H9 (cell line): ENCODE results near the gene CLTCL1. TPM values are rescaled to one million over a fixed set of nuclear protein-coding genes. Genes with fewer than 3 reads are reported as not detected.

Experiments
- DNase-seq: peaks from one replicate; pipeline ENCODE4 v3.0.0-alpha.2; 2017
- H2AFZ ChIP-seq: one replicate; pipeline ENCODE4 v1.6.1; 2013; ENCODE audit warnings: mild to moderate bottlenecking, low read length, control low read depth, moderate library complexity
- H2AK5ac ChIP-seq: 2 replicates; pipeline ENCODE4 v1.6.1; 2013; ENCODE audit warnings: low read length, control low read depth, mixed read lengths; ENCODE audit not compliant: insufficient read length
- H2BK120ac ChIP-seq: one replicate; pipeline ENCODE4 v1.6.1; 2013; ENCODE audit warnings: low read depth, mild to moderate bottlenecking, low read length, control low read depth, inconsistent platforms; ENCODE audit not compliant: poor library complexity, severe bottlenecking
- H2BK12ac ChIP-seq: 2 replicates; pipeline ENCODE4 v1.6.1; 2013; ENCODE audit warnings: low read length, control low read depth, mixed read lengths, low read depth; ENCODE audit not compliant: insufficient read length
- H2BK15ac ChIP-seq: 2 replicates; pipeline ENCODE4 v1.6.1; 2013; ENCODE audit warnings: low read depth, low read length, control low read depth
- H2BK20ac ChIP-seq: one replicate; pipeline ENCODE4 v1.6.1; 2013; ENCODE audit warnings: low read depth, mild to moderate bottlenecking, low read length, control low read depth, inconsistent platforms; ENCODE audit not compliant: poor library complexity, severe bottlenecking
- H2BK5ac ChIP-seq: 2 replicates; pipeline ENCODE4 v1.6.1; 2013; ENCODE audit warnings: low read length, control low read depth, mixed read lengths; ENCODE audit not compliant: insufficient read length
- H3K14ac ChIP-seq: 2 replicates; pipeline ENCODE4 v1.6.1; 2013; ENCODE audit warnings: low read length, control low read depth; ENCODE audit not compliant: insufficient read depth
- H3K18ac ChIP-seq: 2 replicates; pipeline ENCODE4 v1.6.1; 2013; ENCODE audit warnings: low read depth, mild to moderate bottlenecking, mixed read lengths, low read length, control low read depth; ENCODE audit not compliant: insufficient read length
- H3K23ac ChIP-seq: 2 replicates; pipeline ENCODE4 v1.6.1; 2013; ENCODE audit warnings: low read length, control low read depth, mixed read lengths, low read depth; ENCODE audit not compliant: insufficient read length
- H3K23me2 ChIP-seq: 2 replicates; pipeline ENCODE4 v1.6.1; 2013; ENCODE audit warnings: low read depth, mild to moderate bottlenecking, mixed read lengths, low read length, control low read depth; ENCODE audit not compliant: insufficient read length, poor library complexity, severe bottlenecking
- H3K27ac ChIP-seq: 2 replicates; pipeline ENCODE4 v1.5.1; 2013; ENCODE audit warnings: low read length, control low read depth, mixed read lengths, low read depth; ENCODE audit not compliant: insufficient read length
- H3K27me3 ChIP-seq: 2 replicates; pipeline ENCODE4 v1.6.1; 2013; ENCODE audit warnings: low read length, control low read depth, inconsistent platforms; ENCODE audit not compliant: insufficient read depth
- H3K4ac ChIP-seq: 2 replicates; pipeline ENCODE4 v1.6.1; 2013; ENCODE audit warnings: low read depth, mild to moderate bottlenecking, control low read depth, inconsistent platforms, low read length, moderate library complexity
- H3K4me1 ChIP-seq: 2 replicates; pipeline ENCODE4 v1.6.1; 2013; ENCODE audit warnings: low read length, control low read depth, inconsistent platforms; ENCODE audit not compliant: insufficient read depth
- H3K4me2 ChIP-seq: 2 replicates; pipeline ENCODE4 v1.6.1; 2013; ENCODE audit warnings: low read length, control low read depth, mixed read lengths; ENCODE audit not compliant: insufficient read length, insufficient read depth
- H3K56ac ChIP-seq: 2 replicates; pipeline ENCODE4 v1.6.1; 2013; ENCODE audit warnings: low read depth, mild to moderate bottlenecking, mixed read lengths, low read length, control low read depth; ENCODE audit not compliant: insufficient read length
- H3K79me1 ChIP-seq: 2 replicates; pipeline ENCODE4 v1.6.1; 2013; ENCODE audit warnings: low read depth, mild to moderate bottlenecking, moderate library complexity, low read length, control low read depth, inconsistent platforms; ENCODE audit not compliant: insufficient read depth, poor library complexity, severe bottlenecking
- H3K79me2 ChIP-seq: 2 replicates; pipeline ENCODE4 v1.6.1; 2013; ENCODE audit warnings: low read length, control low read depth, inconsistent platforms; ENCODE audit not compliant: insufficient read depth
- H3K9ac ChIP-seq: 2 replicates; pipeline ENCODE4 v1.6.1; 2013; ENCODE audit warnings: low read length, control low read depth, mixed read lengths; ENCODE audit not compliant: insufficient read length; ENCODE audit errors: extremely low read depth
- H3K9me3 ChIP-seq: one replicate; pipeline ENCODE4 v1.6.1; 2013; ENCODE audit warnings: low read depth, low read length, inconsistent platforms; ENCODE audit not compliant: control insufficient read depth
- H3T11ph ChIP-seq: one replicate; pipeline ENCODE4 v1.6.1; 2013; ENCODE audit warnings: mild to moderate bottlenecking, low read length, control low read depth, inconsistent platforms
- H4K20me1 ChIP-seq: one replicate; pipeline ENCODE4 v1.6.1; 2013; ENCODE audit not compliant: control insufficient read depth, insufficient read length, insufficient read depth
- H4K5ac ChIP-seq: 2 replicates; pipeline ENCODE4 v1.6.1; 2013; ENCODE audit warnings: low read depth, mild to moderate bottlenecking, mixed read lengths, low read length, control low read depth; ENCODE audit not compliant: insufficient read length
- H4K8ac ChIP-seq: replicated peaks from 2 replicates; pipeline ENCODE4 v1.6.1; 2013; ENCODE audit warnings: low read length, control low read depth, mixed read lengths, low read depth; ENCODE audit not compliant: insufficient read length
- H4K91ac ChIP-seq: 2 replicates; pipeline ENCODE4 v1.6.1; 2013; ENCODE audit warnings: low read depth, mild to moderate bottlenecking, moderate library complexity, mixed read lengths, low read length, control low read depth; ENCODE audit not compliant: insufficient read length
- H3K27ac Mint-ChIP-seq, 3 experiments: 2 replicates in 2 of 3; 3 replicates in 1 of 3; pipeline ENCODE4 v1.8.0; 2020 to 2021; ENCODE audit warnings: mixed read lengths in 3 of 3, mild to moderate bottlenecking in 1 of 3, moderate library complexity in 1 of 3
- H3K27me3 Mint-ChIP-seq: 2 replicates; pipeline ENCODE4 v1.8.0; 2021; ENCODE audit warnings: low read depth, mild to moderate bottlenecking, moderate library complexity, mixed read lengths
- H3K36me3 Mint-ChIP-seq, 3 experiments: 2 replicates in 2 of 3; 3 replicates in 1 of 3; pipeline ENCODE4 v1.8.0; 2020 to 2021; ENCODE audit warnings: low read depth in 3 of 3, mixed read lengths in 3 of 3; ENCODE audit not compliant: insufficient read depth in 1 of 3
- H3K4me1 Mint-ChIP-seq, 2 experiments: 2 replicates each; pipeline ENCODE4 v1.8.0; 2020; ENCODE audit warnings: mixed read lengths in 2 of 2
- H3K4me3 Mint-ChIP-seq, 2 experiments: 2 replicates in 1 of 2; 3 replicates in 1 of 2; pipeline ENCODE4 v1.8.0; 2020 to 2021; ENCODE audit warnings: mild to moderate bottlenecking in 2 of 2, mixed read lengths in 2 of 2, moderate library complexity in 1 of 2
- H3K9me3 Mint-ChIP-seq, 2 experiments: 2 replicates in 1 of 2; 3 replicates in 1 of 2; pipeline ENCODE4 v1.8.0; 2020; ENCODE audit warnings: mild to moderate bottlenecking in 2 of 2, mixed read lengths in 2 of 2, moderate library complexity in 1 of 2
- WGBS: extraction: QIAGEN DNeasy Blood & Tissue Kit; methylation state at CpG from one replicate; pipeline ENCODE4 v1.1.7; 2013; ENCODE audit warnings: missing lambda C conversion rate, low lambda C conversion rate, mixed read lengths; ENCODE audit not compliant: insufficient read length; ENCODE audit errors: extremely low coverage; 5-methylcytosine and 5-hydroxymethylcytosine counted together
- total RNA-seq: library from RNA; stranded (reverse); gene quantifications from 2 replicates; pipeline ENCODE4 v1.2.1, GENCODE V29; 2021
- TF ChIP-seq, protein P1 (sequence below): fragments of 200-600 bp; sonication (generic); conservative IDR thresholded peaks from 3 replicates; pipeline ENCODE4 v1.8.0; 2021; ENCODE audit warnings: antibody characterized with exemption, mild to moderate bottlenecking

CLTCL1 gene
- total RNA-seq, 1 experiment from 2014 or later: 11.1 TPM

DNA sequence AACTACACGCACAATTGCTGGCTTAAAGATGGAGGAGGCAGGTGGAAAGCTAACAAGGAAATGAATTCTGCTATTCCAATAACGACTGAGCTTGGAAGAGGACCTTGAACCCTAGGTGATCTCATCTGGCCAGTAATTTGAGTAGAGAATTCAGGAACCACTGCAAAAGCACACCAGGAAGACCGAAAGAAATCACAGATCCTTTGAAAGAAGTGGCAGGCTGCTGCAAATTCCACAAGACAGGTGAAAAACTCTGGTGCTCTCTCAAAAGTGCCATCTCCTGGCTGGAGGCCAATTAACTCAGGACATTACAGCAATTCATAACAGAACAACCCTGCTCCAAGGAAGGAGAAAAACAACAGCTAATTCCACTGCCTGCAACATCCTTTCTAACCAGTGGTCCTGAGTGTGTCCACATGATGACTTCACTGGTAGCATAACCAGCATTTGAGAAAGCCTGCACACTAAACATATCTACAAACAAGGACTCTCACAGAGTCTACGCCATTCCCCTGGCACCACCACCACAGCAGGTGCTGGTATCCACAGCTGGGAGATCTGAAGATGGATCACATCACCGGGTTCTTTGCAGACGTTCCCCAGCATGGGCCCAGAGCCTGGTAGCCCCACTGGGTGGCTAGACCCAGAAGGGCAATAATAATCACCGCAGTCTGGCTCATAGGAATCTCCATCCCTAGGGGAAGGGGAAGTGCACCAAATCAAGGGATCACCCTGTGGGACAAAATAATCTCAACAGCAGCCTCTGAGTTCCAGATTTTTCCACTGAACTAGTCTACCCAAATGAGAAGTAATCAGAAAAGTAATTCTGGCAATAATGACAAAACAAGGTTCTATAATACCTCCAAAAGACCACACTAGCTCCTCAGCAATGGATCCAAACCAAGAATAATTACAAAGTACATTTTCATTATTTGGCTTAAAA is 44.9 kb upstream of the CLTCL1 start:
- Histone ChIP-seq H2BK5ac (no peak overlapping the region), H2BK20ac (no peak overlapping the region), H3K79me1 (no peaks in the 10 kb centered on the region), H3K56ac (no peak overlapping the region), H4K20me1 (no peaks in the 10 kb centered on the region), H3K27me3 (no peaks in the 10 kb centered on the region), H4K8ac (no peak overlapping the region), H2AFZ (no peak overlapping the region), H3T11ph (no peak overlapping the region), H2AK5ac (no peak overlapping the region), H3K79me2 (no peaks in the 10 kb centered on the region), H3K27ac (no peak overlapping the region), H4K91ac (no peak overlapping the region), H4K5ac (no peak overlapping the region), H3K4ac (no peak overlapping the region), H3K4me1 (no peaks in the 10 kb centered on the region), H3K18ac (no peak overlapping the region), H3K23ac (no peak overlapping the region), H2BK15ac (no peak overlapping the region), H2BK120ac (no peak overlapping the region), H3K23me2 (no peaks in the 10 kb centered on the region), H3K9me3 (no peaks in the 10 kb centered on the region), H3K9ac (no peak overlapping the region), H3K4me2 (no peak overlapping the region), H2BK12ac (no peak overlapping the region), H3K14ac (no peak overlapping the region)
- Mint-ChIP-seq H3K9me3 (peaks cover 0 to 6% of the 10 kb centered on the region in 2 experiments; a peak in 2 of 5 replicates), H3K4me1 (no peaks in the 10 kb centered on the region), H3K36me3 (peaks cover 56 to 66% (median 64%) of the 10 kb centered on the region in 3 experiments), H3K27ac (peak overlapping the region in 2 of 3 experiments; percentile 6 to 25; a peak in 2 of 7 replicates), H3K4me3 (no peak overlapping the region; a peak in 1 of 5 replicates), H3K27me3 (no peaks in the 10 kb centered on the region; the same call in 1 of the 2 replicates)
- TF ChIP-seq, protein P1, sequence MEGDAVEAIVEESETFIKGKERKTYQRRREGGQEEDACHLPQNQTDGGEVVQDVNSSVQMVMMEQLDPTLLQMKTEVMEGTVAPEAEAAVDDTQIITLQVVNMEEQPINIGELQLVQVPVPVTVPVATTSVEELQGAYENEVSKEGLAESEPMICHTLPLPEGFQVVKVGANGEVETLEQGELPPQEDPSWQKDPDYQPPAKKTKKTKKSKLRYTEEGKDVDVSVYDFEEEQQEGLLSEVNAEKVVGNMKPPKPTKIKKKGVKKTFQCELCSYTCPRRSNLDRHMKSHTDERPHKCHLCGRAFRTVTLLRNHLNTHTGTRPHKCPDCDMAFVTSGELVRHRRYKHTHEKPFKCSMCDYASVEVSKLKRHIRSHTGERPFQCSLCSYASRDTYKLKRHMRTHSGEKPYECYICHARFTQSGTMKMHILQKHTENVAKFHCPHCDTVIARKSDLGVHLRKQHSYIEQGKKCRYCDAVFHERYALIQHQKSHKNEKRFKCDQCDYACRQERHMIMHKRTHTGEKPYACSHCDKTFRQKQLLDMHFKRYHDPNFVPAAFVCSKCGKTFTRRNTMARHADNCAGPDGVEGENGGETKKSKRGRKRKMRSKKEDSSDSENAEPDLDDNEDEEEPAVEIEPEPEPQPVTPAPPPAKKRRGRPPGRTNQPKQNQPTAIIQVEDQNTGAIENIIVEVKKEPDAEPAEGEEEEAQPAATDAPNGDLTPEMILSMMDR: peak; percentile 21; the same call in 1 of the 3 replicates
- DNase-seq: no peak
- WGBS: no CpG with 5 or more reads among the region's 7 CpGs
